ENCODE results near the gene EYA4. TPM values are rescaled to one million over a fixed set of nuclear protein-coding genes. Genes with fewer than 3 reads are reported as not detected.

EYA4 gene
- total RNA-seq, 1 donor from 2014 or later, result 21.4 TPM

- peaks cover 4% of the 10 kb centered on the region for H3K4me1 Mint-ChIP-seq
- no peaks in the 10 kb centered on the region for H3K36me3 Mint-ChIP-seq
- H3K27ac Mint-ChIP-seq, result no peak overlapping the region
These were observed 60.7 kb downstream of the EYA4 start for GRCh38 chr6:133301835-133302234.

GRCh38 chr6:133306931-133307330 lies 65.8 kb downstream of the EYA4 start:
- no peak for DNase-seq (ENCODE audit: low spot score in 2 of 2, unreplicated experiment in 2 of 2)
- peaks cover 12% of the 10 kb centered on the region for H3K9me3 Mint-ChIP-seq
- H3K4me1 Mint-ChIP-seq, result peaks cover 1% of the 10 kb centered on the region
- no peak overlapping the region for H3K4me3 Mint-ChIP-seq
- H3K27ac Mint-ChIP-seq, result no peak overlapping the region
- H3K27me3 Mint-ChIP-seq (ENCODE audit: low read depth), result no peaks in the 10 kb centered on the region
- TF ChIP-seq CTCF (IDR thresholded peaks at IDR 0.05; ENCODE audit: unreplicated experiment), result no peak
- H3K36me3 Mint-ChIP-seq, result peaks cover 3% of the 10 kb centered on the region

More at GRCh38 chr6:133301835-133302234, 60.7 kb downstream of the EYA4 start:
- no peaks in the 10 kb centered on the region for H3K9me3 Mint-ChIP-seq
- no peak for DNase-seq (ENCODE audit: low spot score in 2 of 2, unreplicated experiment in 2 of 2)
- no peak overlapping the region for H3K4me3 Mint-ChIP-seq
- no peak for TF ChIP-seq CTCF (IDR thresholded peaks at IDR 0.05; ENCODE audit: unreplicated experiment)
- H3K27me3 Mint-ChIP-seq (ENCODE audit: low read depth), result no peaks in the 10 kb centered on the region

- no peaks in the 10 kb centered on the region for H3K27me3 Mint-ChIP-seq (ENCODE audit: low read depth)
- DNase-seq (ENCODE audit: low spot score in 2 of 2, unreplicated experiment in 2 of 2), result no peak
- peaks cover 1% of the 10 kb centered on the region for H3K4me1 Mint-ChIP-seq
- H3K36me3 Mint-ChIP-seq, result peaks cover 3% of the 10 kb centered on the region
- no peak for TF ChIP-seq CTCF (IDR thresholded peaks at IDR 0.05; ENCODE audit: unreplicated experiment)
- no peak overlapping the region for H3K4me3 Mint-ChIP-seq
- peaks cover 16% of the 10 kb centered on the region for H3K9me3 Mint-ChIP-seq
- H3K27ac Mint-ChIP-seq, result no peak overlapping the region
These were observed 68.4 kb downstream of the EYA4 start for GRCh38 chr6:133309579-133309978.

- DNase-seq (ENCODE audit: low spot score in 2 of 2, unreplicated experiment in 2 of 2), result no peak
- H3K4me3 Mint-ChIP-seq, result no peak overlapping the region
- H3K27me3 Mint-ChIP-seq (ENCODE audit: low read depth), result no peaks in the 10 kb centered on the region
- H3K4me1 Mint-ChIP-seq, result no peaks in the 10 kb centered on the region
- TF ChIP-seq CTCF (IDR thresholded peaks at IDR 0.05; ENCODE audit: unreplicated experiment), result no peak
- H3K27ac Mint-ChIP-seq, result no peak overlapping the region
- peaks cover 16% of the 10 kb centered on the region for H3K9me3 Mint-ChIP-seq
- H3K36me3 Mint-ChIP-seq, result peaks cover 3% of the 10 kb centered on the region
These were observed 70.8 kb downstream of the EYA4 start for GRCh38 chr6:133312006-133312405.

- peaks cover 10% of the 10 kb centered on the region for H3K9me3 Mint-ChIP-seq
- DNase-seq (ENCODE audit: low spot score in 2 of 2, unreplicated experiment in 2 of 2), result no peak
- no peaks in the 10 kb centered on the region for H3K27me3 Mint-ChIP-seq (ENCODE audit: low read depth)
- TF ChIP-seq CTCF (IDR thresholded peaks at IDR 0.05; ENCODE audit: unreplicated experiment), result no peak
- H3K36me3 Mint-ChIP-seq, result peaks cover under 1% of the 10 kb centered on the region
- H3K27ac Mint-ChIP-seq, result no peak overlapping the region
- no peak overlapping the region for H3K4me3 Mint-ChIP-seq
- no peaks in the 10 kb centered on the region for H3K4me1 Mint-ChIP-seq
These were observed 71.9 kb downstream of the EYA4 start for GRCh38 chr6:133313068-133313467.

GRCh38 chr6:133314947-133315346 lies 73.8 kb downstream of the EYA4 start:
- no peak overlapping the region for H3K4me3 Mint-ChIP-seq
- DNase-seq (ENCODE audit: low spot score in 2 of 2, unreplicated experiment in 2 of 2), result no peak
- no peak overlapping the region for H3K27ac Mint-ChIP-seq
- H3K4me1 Mint-ChIP-seq, result no peaks in the 10 kb centered on the region
- H3K36me3 Mint-ChIP-seq, result no peaks in the 10 kb centered on the region
- peaks cover 4% of the 10 kb centered on the region for H3K9me3 Mint-ChIP-seq
- peaks cover 5% of the 10 kb centered on the region for H3K27me3 Mint-ChIP-seq (ENCODE audit: low read depth)
- no peak for TF ChIP-seq CTCF (IDR thresholded peaks at IDR 0.05; ENCODE audit: unreplicated experiment)
